PC-3 (cell line): ENCODE measurements around the gene ZDHHC1. TPM values are rescaled to one million over a fixed set of nuclear protein-coding genes. Genes with fewer than 3 reads are reported as not detected.

Experiments
- total RNA-seq: library from RNA; depleted of rRNA; stranded (reverse); fragments of >200 nt; gene quantifications from 2 replicates; pipeline ENCODE4 v1.2.3, GENCODE V29; 2014; rRNA removed

Gene ZDHHC1
- total RNA-seq, 1 experiment from 2014 or later, result 4.8 TPM

Other genes starting within 250 kb of the ZDHHC1 start
- 64.5 and 91.6 TPM in 2 replicates for gene NOL3, start 245.9 kb downstream of the ZDHHC1 start, total RNA-seq
- gene MATCAP1, start 232.5 kb downstream of the ZDHHC1 start, total RNA-seq, result 22.6 and 29.6 TPM in 2 replicates
- not detected in 2 replicates for gene EXOC3L1, start 226.3 kb downstream of the ZDHHC1 start, total RNA-seq
- 86.2 and 107 TPM in 2 replicates for gene E2F4, start 224.3 kb downstream of the ZDHHC1 start, total RNA-seq
- 1.6 and 2.2 TPM in 2 replicates for gene ELMO3, start 217.3 kb downstream of the ZDHHC1 start, total RNA-seq
- 35.4 and 36.6 TPM in 2 replicates for gene TMEM208, start 189.3 kb downstream of the ZDHHC1 start, total RNA-seq
- gene FHOD1, start 169.0 kb downstream of the ZDHHC1 start, total RNA-seq, result 45.5 and 57.1 TPM in 2 replicates
- gene SLC9A5, start 167.5 kb downstream of the ZDHHC1 start, total RNA-seq, result 0.81 and 1.1 TPM in 2 replicates
- 8.9 and 15.6 TPM in 2 replicates for gene PLEKHG4, start 136.9 kb downstream of the ZDHHC1 start, total RNA-seq
- not detected in 2 replicates for gene KCTD19, start 89.7 kb downstream of the ZDHHC1 start, total RNA-seq
- gene LRRC36, start 89.7 kb downstream of the ZDHHC1 start, total RNA-seq, result 0.92 TPM in 1 of 2 replicates, not detected in the other
- not detected in 2 replicates for gene TPPP3, start 23.0 kb downstream of the ZDHHC1 start, total RNA-seq
- gene HSD11B2, start 14.6 kb upstream of the ZDHHC1 start, total RNA-seq, result 2.4 and 8.3 TPM in 2 replicates
- 65.5 and 76.6 TPM in 2 replicates for gene ATP6V0D1, start 64.7 kb upstream of the ZDHHC1 start, total RNA-seq
- gene AGRP, start 67.1 kb upstream of the ZDHHC1 start, total RNA-seq, result not detected in 2 replicates
- gene RIPOR1, start 112.4 kb upstream of the ZDHHC1 start, total RNA-seq, result 14.8 and 30.8 TPM in 2 replicates
- 30.3 and 34.7 TPM in 2 replicates for gene CTCF, start 146.0 kb upstream of the ZDHHC1 start, total RNA-seq
- gene CARMIL2, start 228.7 kb upstream of the ZDHHC1 start, total RNA-seq, result 0.33 and 0.40 TPM in 2 replicates
- 26.3 and 31.7 TPM in 2 replicates for gene ACD, start 243.8 kb upstream of the ZDHHC1 start, total RNA-seq
- 15.1 and 16.4 TPM in 2 replicates for gene PARD6A, start 244.5 kb upstream of the ZDHHC1 start, total RNA-seq